ENCODE results near the gene PRAMEF9.
"Not testable (repeated sequence)": the region's sequence is repeated elsewhere in the genome, so short reads cannot be mapped to it uniquely, and the experiment has no call there.

GRCh38 chr1:13222788-13223187 lies 51.1 kb downstream of the PRAMEF9 start:
- TF ChIP-seq EZH2phosphoT487 (IDR thresholded peaks at IDR 0.05; ENCODE audit: borderline replicate concordance); CTCF (IDR thresholded peaks at IDR 0.05 in 2 of 3, conservative IDR thresholded peaks at IDR 0.05 in 1 of 3; ENCODE audit: borderline replicate concordance in 1 of 3, insufficient read depth in 1 of 3, low read depth in 2 of 3, low read length in 2 of 3); SP1 (IDR thresholded peaks at IDR 0.05; ENCODE audit: low read depth); EZH2 (IDR thresholded peaks at IDR 0.05): not testable (repeated sequence)
